HUES6 (cell line): Measurements from ENCODE around the gene GAS6.

ENCODE experiments used
- H3K27ac ChIP-seq: 2 replicates; pipeline ENCODE4 v1.7.0; 2013; ENCODE audit warnings: low read depth, mild to moderate bottlenecking, low read length, inconsistent platforms
- H3K27me3 ChIP-seq: 2 replicates; pipeline ENCODE4 v1.6.1; 2013; ENCODE audit warnings: low read length; ENCODE audit not compliant: control insufficient read depth, insufficient read depth
- H3K36me3 ChIP-seq: 2 replicates; pipeline ENCODE4 v1.6.1; 2013; ENCODE audit warnings: low read length; ENCODE audit not compliant: control insufficient read depth, insufficient read depth
- H3K4me1 ChIP-seq: 2 replicates; pipeline ENCODE4 v1.6.1; 2013; ENCODE audit warnings: low read length; ENCODE audit not compliant: control insufficient read depth, insufficient read depth
- H3K4me3 ChIP-seq: 2 replicates; pipeline ENCODE4 v1.5.1; 2013; ENCODE audit warnings: low read depth, low read length
- H3K9ac ChIP-seq: one replicate; pipeline ENCODE4 v1.6.1; 2013; ENCODE audit warnings: mild to moderate bottlenecking, low read length
- H3K9me3 ChIP-seq: 2 replicates; pipeline ENCODE4 v1.6.1; 2013; ENCODE audit warnings: low read depth, low read length; ENCODE audit not compliant: control insufficient read depth, insufficient read depth

GAS6 gene

DNA sequence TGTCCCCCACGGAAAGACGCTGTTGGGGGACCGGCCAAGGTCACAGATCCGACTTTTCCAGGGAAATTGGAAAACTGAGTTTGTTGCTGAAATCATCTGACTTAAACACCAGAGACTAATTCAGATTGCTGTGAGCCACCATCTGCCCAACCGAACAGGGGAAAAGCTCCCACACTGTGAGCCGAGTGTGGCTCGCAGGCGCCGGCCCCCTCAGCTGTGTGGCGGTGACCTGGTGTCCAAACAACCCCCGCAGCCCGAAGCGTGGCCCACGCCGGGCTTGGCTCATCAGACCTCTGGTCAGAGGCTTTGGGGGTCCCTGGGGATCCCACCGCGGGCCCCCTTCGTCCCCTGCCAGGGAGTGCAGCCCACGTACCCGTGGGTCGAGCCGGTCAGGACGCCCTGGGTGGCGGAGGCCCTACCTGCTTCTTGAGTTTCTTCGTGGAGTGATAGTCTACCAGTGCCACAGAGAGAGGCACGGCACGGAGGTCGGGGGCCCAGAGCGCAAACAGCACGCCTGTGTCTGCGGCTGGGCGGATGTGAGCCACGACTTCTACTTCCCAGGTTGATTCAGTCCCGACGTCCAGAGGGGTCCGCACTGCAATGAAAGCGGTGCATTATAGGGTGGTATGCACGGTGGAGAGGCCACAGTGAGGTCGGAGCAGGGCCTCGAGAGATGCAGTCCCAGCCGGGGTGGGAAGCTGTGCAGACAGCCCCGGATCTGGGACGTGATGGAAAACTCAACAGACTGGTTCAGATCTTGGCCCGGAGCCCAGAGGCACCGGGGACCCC is 40.7 kb downstream of the GAS6 start:
- no peaks in the 10 kb centered on the region for H3K27me3 ChIP-seq
- no peaks in the 10 kb centered on the region for H3K9me3 ChIP-seq
- no peak overlapping the region for H3K4me3 ChIP-seq
- peaks cover 4% of the 10 kb centered on the region; the same call in 1 of the 2 replicates for H3K4me1 ChIP-seq
- no peak overlapping the region for H3K27ac ChIP-seq
- no peak overlapping the region for H3K9ac ChIP-seq
- H3K36me3 ChIP-seq: peaks cover 13% of the 10 kb centered on the region

DNA sequence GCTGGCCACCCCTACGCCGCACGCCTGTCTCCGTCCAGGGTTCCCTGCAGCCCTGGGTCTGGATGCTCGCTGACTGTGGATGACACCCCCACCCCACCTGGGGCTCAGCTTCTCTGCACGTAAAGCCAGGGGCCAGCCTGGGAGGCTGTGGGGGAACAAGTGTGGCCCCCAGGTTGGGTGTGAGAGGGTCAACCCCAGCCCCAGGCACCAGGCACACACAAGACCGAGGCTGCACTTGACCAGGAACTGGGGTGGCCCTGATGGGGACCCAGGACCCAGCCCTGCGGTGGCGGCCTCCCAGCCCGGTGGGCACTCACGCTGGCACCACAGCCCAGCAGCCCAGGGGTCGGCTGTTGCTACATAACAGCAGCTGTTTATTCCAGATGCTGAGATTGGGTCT is 41.6 kb downstream of the GAS6 start:
- no peak overlapping the region for H3K4me3 ChIP-seq
- peaks cover 9% of the 10 kb centered on the region for H3K36me3 ChIP-seq
- no peak overlapping the region for H3K9ac ChIP-seq
- H3K9me3 ChIP-seq: no peaks in the 10 kb centered on the region
- H3K27me3 ChIP-seq: no peaks in the 10 kb centered on the region
- peaks cover 4% of the 10 kb centered on the region; the same call in 1 of the 2 replicates for H3K4me1 ChIP-seq
- no peak overlapping the region for H3K27ac ChIP-seq

DNA sequence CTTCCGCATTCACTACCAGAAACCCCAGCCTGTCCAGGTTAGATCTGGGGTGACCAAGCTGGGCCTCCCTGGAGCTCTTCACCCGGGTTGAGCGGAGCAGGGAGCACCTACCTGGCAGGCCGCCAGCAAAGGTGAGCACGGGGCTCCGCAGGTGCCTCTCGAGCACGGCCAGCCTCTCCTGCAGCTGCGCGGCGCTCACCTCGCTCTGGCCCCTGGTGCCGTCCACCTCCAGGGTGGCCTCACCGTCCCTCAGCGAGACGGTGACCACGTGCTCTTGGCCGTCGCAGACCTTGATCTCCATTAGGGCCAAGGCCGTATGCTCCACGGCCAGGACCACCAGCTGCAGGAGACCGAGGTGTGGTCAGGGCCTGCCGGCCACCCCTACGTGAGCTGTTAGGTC is 42.0 kb downstream of the GAS6 start:
- Histone ChIP-seq H3K27me3 (no peaks in the 10 kb centered on the region), H3K4me1 (peaks cover 4% of the 10 kb centered on the region; the same call in 1 of the 2 replicates), H3K36me3 (peaks cover 5% of the 10 kb centered on the region), H3K9ac (no peak overlapping the region), H3K4me3 (no peak overlapping the region), H3K27ac (no peak overlapping the region), H3K9me3 (no peaks in the 10 kb centered on the region)

DNA sequence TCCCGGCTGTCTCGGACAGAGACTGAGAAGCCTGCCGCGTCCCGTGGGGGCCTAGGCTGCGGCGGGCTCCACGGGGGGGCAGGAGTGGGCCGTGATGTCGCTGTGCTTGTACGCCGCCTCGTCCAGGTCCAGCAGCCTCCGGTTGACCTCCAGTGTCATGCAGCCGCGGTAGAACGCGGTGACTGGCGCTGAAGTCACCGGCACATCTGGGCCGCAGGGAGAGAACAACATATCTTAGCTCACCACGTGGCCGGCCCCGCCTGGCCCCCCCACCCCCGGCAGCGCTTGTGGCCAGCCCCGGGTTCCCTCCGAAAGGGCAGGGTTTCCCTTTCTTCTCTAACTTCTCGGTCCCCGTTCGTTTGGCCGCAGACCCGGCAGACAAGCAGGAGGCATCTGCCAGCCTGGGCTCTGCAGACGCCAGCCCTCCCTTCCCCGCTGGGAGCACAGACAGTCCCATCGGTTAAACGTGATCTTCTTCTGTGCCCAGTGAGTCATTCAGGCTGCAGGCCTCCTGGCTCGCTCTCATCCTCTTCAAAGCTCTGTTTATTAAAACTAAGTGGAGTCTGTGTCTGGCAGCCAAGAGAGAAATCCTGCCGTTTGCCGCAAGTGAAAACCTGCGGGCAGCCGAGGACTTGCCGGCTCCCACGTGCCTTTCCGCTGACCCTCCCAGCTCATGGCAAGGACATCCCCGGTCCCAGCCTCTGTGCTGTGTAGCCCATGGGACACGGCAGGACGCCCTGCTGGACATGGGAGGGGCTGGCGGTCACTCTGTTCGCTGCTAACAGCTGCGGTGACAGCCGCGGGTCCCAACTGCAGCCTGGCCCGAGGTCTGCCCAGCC is 42.8 kb downstream of the GAS6 start:
- Histone ChIP-seq H3K27ac (no peak overlapping the region), H3K4me1 (peaks cover 4% of the 10 kb centered on the region; the same call in 1 of the 2 replicates), H3K27me3 (no peaks in the 10 kb centered on the region), H3K9ac (no peak overlapping the region), H3K9me3 (no peaks in the 10 kb centered on the region), H3K36me3 (peaks cover 2% of the 10 kb centered on the region; the same call in 1 of the 2 replicates), H3K4me3 (no peak overlapping the region)

DNA sequence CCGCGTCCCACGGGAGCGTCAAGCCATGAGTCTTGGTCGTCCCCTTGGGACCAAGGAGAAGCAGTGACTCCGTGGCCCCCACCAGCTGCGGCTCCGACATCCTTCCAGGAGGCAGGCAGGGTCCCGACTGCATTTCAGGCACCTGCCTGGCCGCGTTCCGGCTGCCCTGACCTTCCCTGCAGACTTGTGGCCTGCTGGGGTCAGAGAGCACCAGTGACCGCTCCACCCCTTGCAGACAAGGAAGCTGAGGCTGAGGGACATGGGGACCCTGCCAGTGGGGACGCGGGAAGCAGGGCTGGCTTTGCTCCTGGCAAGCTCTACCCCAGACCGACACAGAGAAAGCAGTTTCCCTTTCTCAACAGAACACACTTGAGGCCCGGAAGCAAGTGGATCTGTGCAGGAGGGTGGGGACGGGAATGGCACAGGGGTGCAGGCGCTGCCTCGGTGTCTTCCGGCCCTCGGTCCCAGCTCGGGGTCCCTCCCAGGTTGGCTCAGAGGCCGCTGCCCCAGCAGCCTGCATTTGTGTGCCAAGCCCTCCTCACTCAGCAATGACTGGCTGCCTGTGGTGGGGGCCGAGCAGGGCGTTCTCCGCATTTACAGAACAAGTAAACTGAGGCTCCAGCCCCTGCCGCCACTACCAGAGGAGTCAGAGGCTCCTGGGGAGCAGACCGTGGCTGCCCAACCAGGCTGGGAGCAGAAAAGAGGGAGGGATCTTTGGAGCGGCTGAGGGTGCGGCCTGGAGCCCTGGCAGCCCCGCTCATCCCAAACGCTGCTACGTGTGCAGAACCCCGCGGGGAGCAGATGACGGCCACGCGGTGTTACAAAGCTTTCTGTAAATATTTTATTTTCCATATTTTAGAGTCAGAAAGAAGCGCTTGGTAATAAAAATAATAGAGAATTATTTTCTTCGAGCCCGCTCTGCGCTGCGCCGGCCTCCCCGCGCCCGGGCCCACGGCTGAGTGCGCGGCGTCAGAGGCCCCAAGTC is 43.9 kb downstream of the GAS6 start:
- Histone ChIP-seq H3K36me3 (no peaks in the 10 kb centered on the region; the same call in 1 of the 2 replicates), H3K27me3 (no peaks in the 10 kb centered on the region), H3K4me3 (no peak overlapping the region), H3K27ac (no peak overlapping the region; the same call in 1 of the 2 replicates), H3K4me1 (peaks cover 4% of the 10 kb centered on the region; the same call in 1 of the 2 replicates), H3K9ac (no peak overlapping the region), H3K9me3 (no peaks in the 10 kb centered on the region)

DNA sequence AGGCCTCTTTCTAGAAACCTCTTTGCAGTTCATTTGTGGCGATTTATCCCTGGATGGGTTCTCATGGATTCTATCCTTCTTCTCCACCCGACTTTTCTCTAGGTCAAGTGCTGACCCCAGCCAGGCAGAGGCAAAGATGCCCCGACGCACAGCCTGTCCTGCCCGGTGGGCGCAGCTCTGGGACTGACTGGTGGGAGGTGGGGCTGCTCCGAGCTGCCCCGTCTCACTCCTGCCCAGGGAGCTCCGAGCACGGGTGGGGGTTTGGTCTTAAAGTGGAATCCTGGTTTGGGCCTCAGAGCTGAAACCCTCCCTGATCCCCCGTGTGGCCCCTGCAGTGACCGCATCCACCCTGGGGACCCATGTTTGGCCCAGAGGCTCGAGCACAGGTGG is 44.5 kb downstream of the GAS6 start:
- Histone ChIP-seq H3K4me1 (peaks cover 4% of the 10 kb centered on the region; the same call in 1 of the 2 replicates), H3K27ac (no peak overlapping the region; the same call in 1 of the 2 replicates)

DNA sequence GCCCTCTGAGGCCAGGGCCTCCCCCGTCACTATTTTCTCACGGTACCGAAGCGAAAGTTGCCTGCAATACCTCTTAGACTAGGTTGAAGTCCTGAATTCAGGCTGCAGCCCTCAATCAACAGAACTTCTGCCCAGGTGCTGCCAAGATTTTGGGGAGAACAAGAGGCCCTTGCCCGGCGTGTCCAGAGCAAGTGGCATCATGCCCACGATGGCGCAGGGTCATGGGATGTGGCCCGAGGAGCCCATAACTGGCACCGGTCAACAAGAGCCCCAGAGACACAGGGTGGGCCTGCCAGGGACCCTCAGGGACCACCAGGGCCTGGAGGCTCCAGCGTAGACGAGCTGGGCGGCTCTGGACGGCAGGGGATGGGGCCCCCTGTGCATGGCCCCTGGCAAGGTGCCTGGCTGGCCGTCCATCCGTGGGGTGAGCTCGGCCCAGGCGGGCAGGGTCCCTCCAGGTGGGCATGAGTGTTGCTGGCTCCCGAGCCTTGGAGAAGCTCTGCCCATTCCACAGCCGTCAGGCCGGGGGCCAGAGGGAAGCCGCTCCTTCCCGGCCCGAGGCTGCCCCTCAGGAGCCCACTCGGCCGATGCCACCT is 45.1 kb downstream of the GAS6 start:
- Histone ChIP-seq H3K9ac (no peak overlapping the region), H3K27me3 (no peaks in the 10 kb centered on the region), H3K4me1 (peaks cover 4% of the 10 kb centered on the region; the same call in 1 of the 2 replicates), H3K4me3 (no peak overlapping the region), H3K27ac (no peak overlapping the region), H3K36me3 (no peaks in the 10 kb centered on the region; the same call in 1 of the 2 replicates), H3K9me3 (no peaks in the 10 kb centered on the region)

More for the DNA sequence above, 44.5 kb downstream of the GAS6 start:
- Histone ChIP-seq H3K4me3 (no peak overlapping the region), H3K9me3 (no peaks in the 10 kb centered on the region), H3K27me3 (no peaks in the 10 kb centered on the region), H3K9ac (no peak overlapping the region), H3K36me3 (no peaks in the 10 kb centered on the region; the same call in 1 of the 2 replicates)

DNA sequence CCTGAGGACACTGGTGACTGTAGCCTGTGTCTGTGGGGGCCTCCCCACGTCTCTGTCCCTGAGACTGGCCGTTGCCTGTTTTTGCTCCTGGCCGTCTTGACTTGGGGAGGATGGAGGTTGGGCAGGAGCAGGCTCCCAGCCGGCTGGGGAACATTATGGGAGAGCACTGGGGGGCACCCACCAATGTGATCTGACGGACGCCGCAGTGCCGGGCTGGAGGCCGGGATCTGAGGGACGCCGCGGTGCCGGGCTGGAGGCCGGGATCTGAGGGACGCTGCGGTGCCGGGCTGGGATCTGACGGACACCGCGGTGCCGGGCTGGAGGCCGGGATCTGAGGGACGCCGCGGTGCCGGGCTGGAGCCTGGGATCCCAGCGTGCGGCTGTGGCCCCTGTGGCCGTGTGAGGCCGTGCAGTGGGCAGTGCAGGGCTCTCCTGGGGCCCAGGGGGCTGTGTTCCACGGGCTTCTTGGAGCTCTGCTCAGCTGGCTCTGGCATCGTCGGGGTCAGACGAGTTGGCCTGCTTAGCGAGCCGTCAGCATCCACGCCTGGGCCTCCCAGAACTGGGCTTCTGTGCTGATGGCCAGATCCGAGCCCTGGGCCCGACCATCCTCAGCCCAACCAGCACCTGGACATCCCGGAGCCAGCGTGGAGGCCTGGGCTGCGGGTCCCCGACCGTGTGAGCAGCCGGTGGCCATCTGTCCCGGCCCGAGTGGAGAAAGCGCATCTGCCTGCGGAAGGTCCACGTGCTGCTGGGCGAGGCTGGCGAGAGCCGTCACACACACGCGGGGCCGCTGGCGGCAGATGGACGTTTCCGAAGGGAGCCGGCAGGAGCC is 45.8 kb downstream of the GAS6 start:
- no peaks in the 10 kb centered on the region for H3K27me3 ChIP-seq
- H3K36me3 ChIP-seq: no peaks in the 10 kb centered on the region; the same call in 1 of the 2 replicates
- H3K9ac ChIP-seq: no peak overlapping the region
- H3K27ac ChIP-seq: 0 out of 2 replicates have a peak overlapping the region, but pooled peaks have one; percentile 47
- no peak overlapping the region for H3K4me3 ChIP-seq
- H3K9me3 ChIP-seq: no peaks in the 10 kb centered on the region
- H3K4me1 ChIP-seq: peaks cover 4% of the 10 kb centered on the region; the same call in 1 of the 2 replicates

DNA sequence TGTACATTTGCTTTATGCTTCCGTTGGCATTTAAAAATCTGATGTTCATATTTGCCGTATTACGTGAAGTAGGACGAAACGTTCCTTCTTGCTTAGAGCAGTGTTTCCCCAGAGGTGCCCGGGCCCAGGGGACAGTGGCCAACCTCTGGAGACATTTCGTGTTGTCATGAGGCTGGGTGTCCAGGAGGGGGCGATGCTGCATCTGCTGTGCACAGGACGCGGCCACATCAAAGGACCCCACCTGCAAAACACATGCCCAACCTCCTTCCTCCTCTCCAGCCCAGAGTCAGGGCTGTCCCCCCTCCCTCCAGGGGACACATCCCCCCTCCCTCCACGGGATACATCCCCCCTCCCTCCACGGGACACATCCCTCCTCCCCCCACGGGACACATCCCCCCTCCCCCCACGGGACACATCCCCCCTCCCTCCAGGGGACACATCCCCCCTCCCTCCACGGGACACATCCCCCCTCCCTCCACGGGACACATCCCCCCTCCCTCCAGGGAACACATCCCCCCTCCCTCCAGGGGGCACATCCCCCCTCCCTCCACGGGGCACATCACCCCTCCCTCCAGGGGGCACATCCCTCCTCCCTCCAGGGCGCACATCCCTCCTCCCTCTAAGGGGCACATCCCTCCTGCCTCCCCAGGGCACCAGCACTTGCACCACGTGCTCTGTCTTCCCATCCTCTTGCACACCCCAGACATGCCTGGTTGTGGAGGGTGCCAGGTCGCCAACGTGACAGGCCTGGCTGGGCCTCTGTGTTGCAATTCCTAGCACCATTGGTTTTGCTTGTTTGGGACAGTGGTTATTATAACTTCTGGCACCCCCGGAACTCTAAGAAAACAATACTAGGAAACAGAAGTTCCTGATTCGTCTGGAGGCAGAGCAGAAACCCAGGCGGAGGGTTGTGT is 46.7 kb downstream of the GAS6 start:
- no peaks in the 10 kb centered on the region for H3K27me3 ChIP-seq
- H3K36me3 ChIP-seq: no peaks in the 10 kb centered on the region
- H3K27ac ChIP-seq: 0 out of 2 replicates have a peak overlapping the region, but pooled peaks have one; percentile 47
- H3K4me1 ChIP-seq: peaks cover 4% of the 10 kb centered on the region; the same call in 1 of the 2 replicates
- H3K4me3 ChIP-seq: no peak overlapping the region
- no peaks in the 10 kb centered on the region for H3K9me3 ChIP-seq
- no peak overlapping the region for H3K9ac ChIP-seq
